Central memory CD8-positive, alpha-beta T cell (primary cell): Measurements from ENCODE around the gene BAG1.
A peak's percentile ranks its signal among the peaks of the same experiment; 100 is the strongest.

Source experiments
- ATAC-seq: fragments of 150-1000 bp; cut with Tn5 transposase; replicated peaks from 2 replicates; pipeline ENCODE4 v1.10.0; 2022; ENCODE audit warnings: mild to moderate bottlenecking, moderate FRiP score, moderate number of reproducible peaks; ENCODE audit not compliant: poor library complexity, severe bottlenecking; ENCODE audit errors: extremely low read depth
- DNase-seq, 2 donors: peaks; one replicate each; pipeline ENCODE4 v3.0.0; 2021; ENCODE audit warnings: low spot score in 2 of 2
- H3K27ac Mint-ChIP-seq: one replicate; pipeline ENCODE4 v1.8.0; 2022; ENCODE audit warnings: low read depth, mild to moderate bottlenecking, moderate library complexity, mixed read lengths
- H3K27me3 Mint-ChIP-seq: one replicate; pipeline ENCODE4 v1.8.0; 2022; ENCODE audit warnings: mixed read lengths
- H3K36me3 Mint-ChIP-seq: one replicate; pipeline ENCODE4 v1.8.0; 2022; ENCODE audit warnings: mild to moderate bottlenecking, moderate library complexity, mixed read lengths; ENCODE audit not compliant: insufficient read depth
- H3K4me1 Mint-ChIP-seq: one replicate; pipeline ENCODE4 v1.8.0; 2022; ENCODE audit warnings: mixed read lengths
- H3K4me3 Mint-ChIP-seq: one replicate; pipeline ENCODE4 v1.8.0; 2022; ENCODE audit warnings: mild to moderate bottlenecking, moderate library complexity, mixed read lengths
- H3K9me3 Mint-ChIP-seq: one replicate; pipeline ENCODE4 v1.8.0; 2022; ENCODE audit warnings: mixed read lengths

BAG1 gene

DNA sequence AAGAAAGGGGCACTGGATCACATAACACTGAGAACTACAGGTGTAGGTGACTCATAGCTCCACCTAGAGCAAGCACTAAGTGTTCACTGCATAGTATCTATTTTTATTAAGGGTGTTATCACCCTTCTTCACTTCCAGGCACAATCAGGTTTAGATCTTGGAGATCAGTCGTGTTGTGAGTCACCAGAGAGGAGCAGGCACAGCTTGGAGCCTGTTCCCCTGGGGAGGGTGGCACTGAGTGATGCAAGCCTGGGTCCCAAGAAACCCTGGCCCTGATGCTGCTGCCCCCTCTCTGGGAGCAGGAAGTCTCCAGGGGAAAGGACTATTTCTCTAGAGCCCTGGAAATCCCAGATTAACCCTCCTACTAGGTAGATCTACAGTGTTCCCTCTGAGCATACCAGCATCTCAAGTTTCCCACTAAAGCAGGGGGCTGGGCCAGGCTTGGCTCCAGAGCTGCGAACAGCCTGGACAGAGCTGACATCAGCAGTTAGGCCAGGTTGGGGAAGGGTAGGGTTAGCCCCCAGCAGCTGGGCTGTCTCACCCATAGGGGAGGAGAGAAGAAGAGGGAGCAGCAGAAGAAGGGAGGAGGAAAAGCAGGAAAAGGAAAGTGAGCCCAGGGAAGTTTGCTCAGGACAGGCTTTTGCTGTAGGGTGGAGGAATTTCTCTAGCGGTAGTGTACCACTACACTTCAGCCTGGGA is 52.7 kb downstream of the BAG1 start:
- Mint-ChIP-seq H3K4me1 (no peaks in the 10 kb centered on the region), H3K9me3 (no peaks in the 10 kb centered on the region), H3K27ac (no peak overlapping the region), H3K4me3 (no peak overlapping the region), H3K27me3 (no peaks in the 10 kb centered on the region), H3K36me3 (peaks cover 2% of the 10 kb centered on the region)
- ATAC-seq: no peak
- DNase-seq: no peak

GRCh38 chr9:33210006-33210715 is 54.3 kb downstream of the BAG1 start:
- peaks cover 2% of the 10 kb centered on the region for H3K36me3 Mint-ChIP-seq
- H3K27ac Mint-ChIP-seq: no peak overlapping the region
- H3K27me3 Mint-ChIP-seq: peaks cover 6% of the 10 kb centered on the region
- H3K4me3 Mint-ChIP-seq: no peak overlapping the region
- H3K9me3 Mint-ChIP-seq: no peaks in the 10 kb centered on the region
- ATAC-seq (no peak), DNase-seq (no peak)
- H3K4me1 Mint-ChIP-seq: no peaks in the 10 kb centered on the region

- Mint-ChIP-seq H3K4me3 (no peak overlapping the region), H3K9me3 (no peaks in the 10 kb centered on the region), H3K27me3 (peaks cover 13% of the 10 kb centered on the region), H3K36me3 (peaks cover 2% of the 10 kb centered on the region), H3K4me1 (no peaks in the 10 kb centered on the region), H3K27ac (no peak overlapping the region)
- ATAC-seq: no peak
- DNase-seq: no peak
Observed at GRCh38 chr9:33209394-33209793, 55.1 kb downstream of the BAG1 start.

- H3K9me3 Mint-ChIP-seq: no peaks in the 10 kb centered on the region
- DNase-seq (peak; percentile 17 to 31), ATAC-seq (peak; percentile 95)
- H3K4me3 Mint-ChIP-seq: no peak overlapping the region
- peaks cover 15% of the 10 kb centered on the region for H3K27me3 Mint-ChIP-seq
- H3K36me3 Mint-ChIP-seq: no peaks in the 10 kb centered on the region
- peak overlapping the region; percentile 24 for H3K27ac Mint-ChIP-seq
- peaks cover 13% of the 10 kb centered on the region for H3K4me1 Mint-ChIP-seq
Observed at GRCh38 chr9:33202552-33203201, 61.8 kb downstream of the BAG1 start.
